WTC11 (cell line): Measurements from ENCODE around the gene TNS4.

Experiments used
- CTCF ChIP-seq: fragments of 200-600 bp; IDR thresholded peaks from 2 replicates; pipeline ENCODE4 v1.8.0; 2022; ENCODE audit warnings: antibody characterized with exemption
- TEAD1 ChIP-seq: sonication (generic); formaldehyde crosslinking; IDR thresholded peaks from 2 replicates; pipeline ENCODE4 v1.8.0; 2022; ENCODE audit warnings: mild to moderate bottlenecking, missing genetic modification reagents
- ZNF263 ChIP-seq: sonication (generic); formaldehyde crosslinking; IDR thresholded peaks from 2 replicates; pipeline ENCODE4 v1.8.1; 2022; ENCODE audit warnings: low read depth, mild to moderate bottlenecking, moderate library complexity, missing genetic modification reagents

GRCh38 chr17:40469805-40470675 lies 31.4 kb downstream of the TNS4 start:
- TF ChIP-seq CTCF, result no peak
- no peak for TF ChIP-seq ZNF263
- no peak for TF ChIP-seq TEAD1 (CRISPR knock-in tag)
